CD4-positive, CD25-positive, alpha-beta regulatory T cell (primary cell): ENCODE measurements around the gene ARHGAP21. TPM values are rescaled to one million over a fixed set of nuclear protein-coding genes. Genes with fewer than 3 reads are reported as not detected.
"Not testable (repeated sequence)": the region's sequence is repeated elsewhere in the genome, so short reads cannot be mapped to it uniquely, and the experiment has no call there.

Experiments used
- ATAC-seq, 2 donors: fragments of 150-1000 bp; cut with Tn5 transposase; one replicate each; pipeline ENCODE4 v1.10.0; 2021; ENCODE audit warnings: low read depth in 2 of 2, moderate number of reproducible peaks in 2 of 2, moderate library complexity in 1 of 2
- DNase-seq, 3 donors: peaks; one replicate each; pipeline versions ENCODE4 v3.0.0 to v3.0.0-alpha.2; 2012 to 2022; ENCODE audit warnings: mixed read lengths in 1 of 3
- H3K27ac ChIP-seq: one replicate; pipeline ENCODE4 v1.7.0; 2013; ENCODE audit warnings: mild to moderate bottlenecking, low read length; ENCODE audit not compliant: insufficient read depth, poor library complexity, severe bottlenecking
- H3K27me3 ChIP-seq: one replicate; pipeline ENCODE4 v1.7.0; 2013; ENCODE audit warnings: low read length; ENCODE audit not compliant: control insufficient read depth, insufficient read depth
- H3K36me3 ChIP-seq: one replicate; pipeline ENCODE4 v1.7.0; 2013; ENCODE audit warnings: mild to moderate bottlenecking, low read length, moderate library complexity; ENCODE audit not compliant: control insufficient read depth, insufficient read depth
- H3K4me1 ChIP-seq: 2 replicates; pipeline ENCODE4 v1.7.0; 2013; ENCODE audit warnings: mild to moderate bottlenecking, low read length; ENCODE audit not compliant: insufficient read depth, control insufficient read depth, poor library complexity, severe bottlenecking
- H3K4me3 ChIP-seq: one replicate; pipeline ENCODE4 v1.7.0; 2013; ENCODE audit warnings: low read depth, mild to moderate bottlenecking, low read length, moderate library complexity
- H3K9me3 ChIP-seq, 2 experiments: 1 replicate in 1 of 2; 2 replicates in 1 of 2; pipeline ENCODE4 v1.7.0; 2013; ENCODE audit warnings: low read length in 2 of 2, mild to moderate bottlenecking in 1 of 2, moderate library complexity in 1 of 2; ENCODE audit not compliant: control insufficient read depth in 2 of 2
- H3K27ac Mint-ChIP-seq, 3 donors: one replicate each; pipeline ENCODE4 v1.8.0; 2020 to 2022; ENCODE audit warnings: mild to moderate bottlenecking in 3 of 3, mixed read lengths in 3 of 3, moderate library complexity in 2 of 3
- H3K27me3 Mint-ChIP-seq: one replicate; pipeline ENCODE4 v1.8.0; 2022; ENCODE audit warnings: mild to moderate bottlenecking, mixed read lengths
- H3K36me3 Mint-ChIP-seq: one replicate; pipeline ENCODE4 v1.8.0; 2020; ENCODE audit warnings: mixed read lengths
- H3K4me1 Mint-ChIP-seq, 4 donors: one replicate each; pipeline ENCODE4 v1.8.0; 2020 to 2022; ENCODE audit warnings: mixed read lengths in 4 of 4, mild to moderate bottlenecking in 1 of 4
- H3K4me3 Mint-ChIP-seq, 4 donors: one replicate each; pipeline ENCODE4 v1.8.0; 2020 to 2022; ENCODE audit warnings: mild to moderate bottlenecking in 4 of 4, mixed read lengths in 4 of 4, moderate library complexity in 3 of 4
- H3K9me3 Mint-ChIP-seq, 7 donors: one replicate each; pipeline ENCODE4 v1.8.0; 2020 to 2022; ENCODE audit warnings: mixed read lengths in 7 of 7, mild to moderate bottlenecking in 3 of 7, moderate library complexity in 2 of 7
- polyA plus RNA-seq, 4 donors: library from polyadenylated mRNA; unstranded; fragments of 300-500 nt; fragmentation: Illumina TruSeq; gene quantifications; one replicate each; pipeline ENCODE4 v1.2.3, GENCODE V29; 2021
- total RNA-seq: library from RNA; stranded (reverse); gene quantifications from one replicate; pipeline ENCODE4 v1.2.3, GENCODE V29; 2022

ARHGAP21 gene
- total and polyA plus RNA-seq, 5 donors from 2014 or later: 4.1 to 53.0 (median 8.7) TPM

DNA sequence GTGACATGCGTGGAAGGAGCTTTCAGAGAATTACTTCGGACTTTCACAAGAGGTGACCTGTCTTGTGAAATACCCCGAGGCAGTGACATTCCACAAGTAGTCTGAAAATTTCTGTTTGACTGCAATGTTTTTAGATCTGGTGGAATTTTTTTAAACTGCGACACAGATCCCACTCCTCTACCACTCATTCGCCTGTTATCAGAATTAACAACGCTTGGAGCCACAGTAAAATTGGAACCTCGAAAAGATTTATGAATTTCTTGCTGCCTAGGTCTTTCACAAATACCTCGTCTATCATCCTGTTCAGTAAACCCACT is 103.7 kb downstream of the ARHGAP21 start:
- H3K9me3 ChIP-seq, H3K36me3 Mint-ChIP-seq, ATAC-seq, DNase-seq, H3K36me3 ChIP-seq, H3K27ac ChIP-seq, H3K4me3 ChIP-seq, H3K27me3 ChIP-seq, H3K27me3 Mint-ChIP-seq, H3K9me3 Mint-ChIP-seq: not testable (repeated sequence)
- Mint-ChIP-seq H3K4me3 (peak overlapping the region in 1 of 4 donors; percentile 8), H3K4me1 (peaks cover 12 to 61% (median 39%) of the 10 kb centered on the region in 4 donors), H3K27ac (peak overlapping the region in 2 of 3 donors; percentile 71 to 92)
- H3K4me1 ChIP-seq: peaks cover 33% of the 10 kb centered on the region

DNA sequence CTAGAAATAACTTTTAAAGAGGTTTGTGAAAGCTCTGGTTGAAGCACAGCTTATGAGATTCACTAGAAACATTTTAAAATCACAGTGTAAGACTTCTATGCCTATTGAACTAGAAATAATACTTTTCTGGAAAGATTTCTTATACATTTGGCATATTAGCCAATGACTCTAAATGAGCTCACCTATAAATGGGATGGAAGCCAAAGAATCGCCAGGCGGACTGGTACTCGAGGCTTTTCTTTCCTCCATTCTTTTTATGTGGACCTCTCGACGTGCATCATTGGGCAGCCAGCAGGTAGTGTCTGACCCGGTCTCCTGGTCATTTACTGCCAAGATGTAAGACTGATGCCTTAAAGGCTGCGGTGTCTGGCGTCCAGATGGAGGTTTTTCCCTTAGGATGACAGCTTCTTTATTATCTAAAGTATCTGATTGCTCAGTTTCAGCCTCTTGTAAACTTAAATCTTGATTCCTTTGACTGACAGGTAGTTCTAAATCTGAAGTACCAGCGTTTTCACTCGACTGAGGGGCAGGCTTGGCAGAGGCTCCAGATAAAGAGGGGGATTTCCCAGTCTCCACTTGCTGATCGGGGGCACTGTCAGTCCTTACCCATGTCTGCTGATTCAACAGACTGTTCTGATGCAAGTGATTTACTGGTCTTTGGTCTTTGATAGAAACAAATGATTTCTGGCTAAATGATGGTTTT is 104.2 kb downstream of the ARHGAP21 start:
- Mint-ChIP-seq H3K27ac (peak overlapping the region in 2 of 3 donors; percentile 71 to 92), H3K4me1 (peaks cover 12 to 61% (median 40%) of the 10 kb centered on the region in 4 donors), H3K4me3 (peak overlapping the region in 1 of 4 donors; percentile 8)
- Histone ChIP-seq H3K4me1 (peaks cover 33% of the 10 kb centered on the region), H3K4me3 (peak overlapping the region; percentile 69), H3K27ac (peak overlapping the region; percentile 57)
- H3K9me3 Mint-ChIP-seq, DNase-seq, H3K27me3 ChIP-seq, H3K9me3 ChIP-seq, H3K36me3 Mint-ChIP-seq, ATAC-seq, H3K27me3 Mint-ChIP-seq, H3K36me3 ChIP-seq: not testable (repeated sequence)

DNA sequence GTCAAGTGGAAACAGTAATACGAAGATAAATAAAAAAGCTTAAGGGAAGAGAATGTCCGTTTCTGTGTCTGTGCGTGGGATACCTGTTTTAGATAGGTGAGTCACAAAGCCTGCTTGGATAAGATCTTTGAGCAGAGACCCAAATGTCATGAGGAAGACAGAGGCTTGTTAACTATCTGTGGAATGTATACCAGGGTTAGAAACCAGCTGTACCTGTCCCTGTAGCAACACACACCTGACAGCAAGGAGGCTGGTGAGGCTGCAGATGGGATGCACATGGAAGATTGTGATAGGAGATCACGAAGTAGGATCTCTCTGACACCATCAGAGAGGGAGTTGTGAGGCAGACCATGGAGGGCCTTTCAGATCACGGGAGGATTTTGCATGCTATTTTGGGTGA is 105.3 kb downstream of the ARHGAP21 start:
- DNase-seq: no peak
- no peaks in the 10 kb centered on the region for H3K27me3 Mint-ChIP-seq
- peaks cover 10% of the 10 kb centered on the region for H3K36me3 Mint-ChIP-seq
- Histone ChIP-seq H3K27ac (peak overlapping the region; percentile 57), H3K4me1 (peaks cover 26% of the 10 kb centered on the region), H3K36me3 (no peaks in the 10 kb centered on the region), H3K27me3 (no peaks in the 10 kb centered on the region), H3K4me3 (peak overlapping the region; percentile 69), H3K9me3 (no peaks in the 10 kb centered on the region)
- peak overlapping the region; percentile 28 to 74 (median 48) for H3K4me3 Mint-ChIP-seq
- H3K27ac Mint-ChIP-seq: peak overlapping the region; percentile 40 to 93 (median 92)
- no peak for ATAC-seq
- peaks cover 12 to 55% (median 37%) of the 10 kb centered on the region in 4 donors for H3K4me1 Mint-ChIP-seq
- H3K9me3 Mint-ChIP-seq: peaks cover 0 to 3% (median 0%) of the 10 kb centered on the region in 7 donors

DNA sequence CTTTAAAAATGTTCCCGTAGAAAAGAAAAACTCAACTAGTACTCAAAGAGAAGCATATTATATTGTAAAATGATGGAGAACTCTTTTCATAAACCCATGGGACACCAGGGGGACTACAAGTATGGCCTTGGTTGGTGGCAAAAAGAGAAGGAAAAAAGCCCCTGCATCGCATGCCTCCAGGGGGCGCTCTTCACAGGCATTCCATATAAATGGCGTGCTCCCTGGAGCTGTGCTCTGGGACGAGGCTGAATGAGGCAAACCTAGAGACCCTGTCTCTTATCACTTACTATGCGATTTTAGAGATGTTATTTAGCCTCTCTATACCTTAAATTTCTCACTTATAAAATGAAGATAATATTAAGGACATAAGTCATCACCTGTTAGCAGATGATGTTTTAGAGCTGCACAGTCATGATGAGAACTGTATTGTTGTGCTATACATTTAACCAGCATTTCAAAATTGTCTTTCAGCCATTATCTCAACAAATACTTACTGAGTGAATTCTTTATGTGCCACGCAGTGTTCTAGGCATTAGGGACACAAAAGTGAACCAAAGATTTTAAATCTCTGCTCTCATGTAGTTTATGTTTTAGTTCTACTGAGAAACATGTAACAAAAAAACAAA is 105.8 kb downstream of the ARHGAP21 start:
- no peaks in the 10 kb centered on the region for H3K27me3 Mint-ChIP-seq
- peak; percentile 17 to 50 (median 42) for DNase-seq
- no peak overlapping the region for H3K27ac ChIP-seq
- peak overlapping the region; percentile 69 for H3K4me3 ChIP-seq
- peaks cover 0 to 3% (median 0%) of the 10 kb centered on the region in 7 donors for H3K9me3 Mint-ChIP-seq
- H3K4me1 ChIP-seq: peaks cover 21% of the 10 kb centered on the region
- H3K36me3 ChIP-seq: no peaks in the 10 kb centered on the region
- H3K27ac Mint-ChIP-seq: peak overlapping the region; percentile 40 to 93 (median 92)
- H3K27me3 ChIP-seq: no peaks in the 10 kb centered on the region
- H3K9me3 ChIP-seq: no peaks in the 10 kb centered on the region
- no peak for ATAC-seq
- H3K4me1 Mint-ChIP-seq: peaks cover 8 to 50% (median 34%) of the 10 kb centered on the region in 4 donors
- peak overlapping the region in 3 of 4 donors; percentile 43 to 74 (median 52) for H3K4me3 Mint-ChIP-seq
- peaks cover 11% of the 10 kb centered on the region for H3K36me3 Mint-ChIP-seq

DNA sequence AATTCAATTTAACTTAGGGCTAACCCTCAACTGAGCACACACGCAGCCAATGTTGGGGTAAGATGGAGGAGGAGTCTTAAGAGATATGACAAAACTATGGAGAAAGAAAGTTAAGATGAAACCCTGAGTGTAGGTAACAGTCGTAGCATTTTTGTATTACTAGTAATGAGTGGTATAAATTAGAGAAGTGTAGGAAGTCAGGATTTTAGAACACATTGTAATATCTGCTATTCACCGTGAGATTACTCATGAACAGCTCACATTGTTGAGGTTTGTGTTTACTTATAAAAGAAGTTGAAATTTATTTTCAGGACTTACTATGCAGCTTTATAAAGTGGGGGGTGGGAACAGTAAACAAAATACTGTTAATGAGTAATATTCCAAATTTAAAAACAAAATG is 107.2 kb downstream of the ARHGAP21 start:
- H3K27ac ChIP-seq: no peak overlapping the region
- Mint-ChIP-seq H3K27me3 (no peaks in the 10 kb centered on the region), H3K27ac (peak overlapping the region; percentile 1 to 63 (median 41)), H3K9me3 (peaks cover 0 to 3% (median 0%) of the 10 kb centered on the region in 7 donors), H3K4me3 (no peak overlapping the region), H3K4me1 (peaks cover 5 to 45% (median 30%) of the 10 kb centered on the region in 4 donors), H3K36me3 (peaks cover 11% of the 10 kb centered on the region)
- peaks cover 13% of the 10 kb centered on the region for H3K4me1 ChIP-seq
- ATAC-seq (no peak), DNase-seq (no peak)
- H3K4me3 ChIP-seq: no peak overlapping the region
- H3K27me3 ChIP-seq: no peaks in the 10 kb centered on the region
- H3K9me3 ChIP-seq: no peaks in the 10 kb centered on the region
- no peaks in the 10 kb centered on the region for H3K36me3 ChIP-seq

GRCh38 chr10:24606021-24606420 is 117.7 kb downstream of the ARHGAP21 start:
- peaks cover 28% of the 10 kb centered on the region for H3K36me3 Mint-ChIP-seq
- Histone ChIP-seq H3K36me3 (peaks cover 32% of the 10 kb centered on the region), H3K9me3 (no peaks in the 10 kb centered on the region), H3K4me3 (no peak overlapping the region), H3K27me3 (no peaks in the 10 kb centered on the region), H3K4me1 (no peaks in the 10 kb centered on the region), H3K27ac (no peak overlapping the region)
- no peak overlapping the region for H3K4me3 Mint-ChIP-seq
- H3K9me3 Mint-ChIP-seq: no peaks in the 10 kb centered on the region
- H3K27ac Mint-ChIP-seq: no peak overlapping the region
- no peak for ATAC-seq
- no peak for DNase-seq
- H3K27me3 Mint-ChIP-seq: no peaks in the 10 kb centered on the region
- H3K4me1 Mint-ChIP-seq: peaks cover 0 to 7% (median 0%) of the 10 kb centered on the region in 4 donors

- H3K4me1 Mint-ChIP-seq: peaks cover 0 to 7% (median 0%) of the 10 kb centered on the region in 4 donors
- no peaks in the 10 kb centered on the region for H3K9me3 Mint-ChIP-seq
- H3K36me3 Mint-ChIP-seq: peaks cover 34% of the 10 kb centered on the region
- no peak overlapping the region for H3K4me3 ChIP-seq
- DNase-seq (no peak), ATAC-seq (no peak)
- no peaks in the 10 kb centered on the region for H3K4me1 ChIP-seq
- H3K27ac Mint-ChIP-seq: peak overlapping the region in 2 of 3 donors; percentile 11
- no peaks in the 10 kb centered on the region for H3K9me3 ChIP-seq
- no peak overlapping the region for H3K4me3 Mint-ChIP-seq
- no peak overlapping the region for H3K27ac ChIP-seq
- H3K27me3 Mint-ChIP-seq: no peaks in the 10 kb centered on the region
- H3K27me3 ChIP-seq: no peaks in the 10 kb centered on the region
- peaks cover 39% of the 10 kb centered on the region for H3K36me3 ChIP-seq
These were observed 118.5 kb downstream of the ARHGAP21 start for GRCh38 chr10:24605141-24605540.
